Prostate gland (tissue), 2 donors: ENCODE data around the gene ATG7. TPM values are rescaled to one million over a fixed set of nuclear protein-coding genes. Genes with fewer than 3 reads are reported as not detected.

Experiments
- DNase-seq: peaks from one replicate; pipeline ENCODE4 v3.0.0-alpha.2; 2019; ENCODE audit warnings: low spot score
- H3K27ac ChIP-seq, 2 donors: fragments of 200-600 bp; sonication (generic); 2 replicates each; pipeline ENCODE4 v1.5.1; 2017 to 2019
- H3K27me3 ChIP-seq: fragments of 200-600 bp; sonication (generic); replicated peaks from 2 replicates; pipeline ENCODE4 v1.5.1; 2019; ENCODE audit not compliant: insufficient read depth
- H3K36me3 ChIP-seq, 2 donors: fragments of 200-600 bp; sonication (generic); 1 replicate in 1 of 2; 2 replicates in 1 of 2; pipeline versions ENCODE4 v1.5.1 to v1.8.1; 2017 to 2019
- H3K4me1 ChIP-seq: fragments of 200-600 bp; sonication (generic); replicated peaks from 2 replicates; pipeline ENCODE4 v1.5.1; 2019
- H3K4me3 ChIP-seq, 2 donors: fragments of 200-600 bp; sonication (generic); 2 replicates each; pipeline ENCODE4 v1.5.1; 2017 to 2019
- H3K9me3 ChIP-seq: fragments of 200-600 bp; sonication (generic); 2 replicates; pipeline ENCODE4 v1.5.1; 2017
- CTCF ChIP-seq, 4 experiments: fragments of 200-600 bp in 2 of 4; fragments of 450-650 bp in 2 of 4; sonication (generic) in 2 of 4; IDR thresholded peaks; 1 replicate in 3 of 4; 2 replicates in 1 of 4; pipeline ENCODE4 v1.5.1; 2016 to 2019; ENCODE audit warnings: antibody characterized with exemption in 4 of 4, mild to moderate bottlenecking in 2 of 4, moderate library complexity in 2 of 4
- POLR2A ChIP-seq: fragments of 450-650 bp; IDR thresholded peaks from one replicate; pipeline ENCODE4 v1.6.1; 2016; ENCODE audit warnings: antibody characterized with exemption, mild to moderate bottlenecking
- POLR2AphosphoS5 ChIP-seq: sonication (generic); formaldehyde crosslinking; IDR thresholded peaks from one replicate; pipeline ENCODE4 v1.6.1; 2017; ENCODE audit warnings: antibody characterized with exemption
- WGBS: methylation state at CpG from one replicate; pipeline ENCODE4 v1.1.5; 2018; 5-methylcytosine and 5-hydroxymethylcytosine counted together
- intact Hi-C: fragments of 100-400 bp; cut with DNase I; formaldehyde crosslinking; loops from one replicate; pipeline ENCODE4 v1.14.2; 2022
- total RNA-seq, 2 donors: library from RNA; depleted of rRNA; stranded (reverse); fragments of >200 nt; gene quantifications; one replicate each; pipeline ENCODE4 v1.1.0, GENCODE V29; 2016

Gene ATG7
- total RNA-seq, 2 donors from 2014 or later = 25.2 to 66.5 TPM

DNA sequence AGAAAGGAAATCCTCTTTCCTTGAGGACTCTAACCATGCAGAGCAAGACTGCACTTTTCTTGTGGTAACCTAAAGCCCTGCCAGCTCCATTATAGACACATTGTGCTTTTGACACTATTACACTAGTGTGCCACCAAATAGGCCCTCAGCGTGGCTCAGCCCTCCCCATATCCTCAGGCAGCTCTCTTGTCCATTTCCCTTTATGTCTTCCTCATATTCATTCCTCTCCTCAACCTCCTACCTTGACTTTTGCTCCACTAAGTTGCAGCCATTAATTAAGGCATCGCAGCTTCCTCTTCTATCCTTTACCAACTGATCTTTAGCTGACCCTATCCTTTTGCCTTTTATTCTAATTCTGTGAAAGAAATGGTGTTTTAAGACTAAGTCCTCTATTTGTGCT is 3.7 kb downstream of the ATG7 start:
- intact Hi-C loops = no loop called here
- H3K9me3 ChIP-seq = no peaks in the 10 kb centered on the region
- H3K27me3 ChIP-seq = no peaks in the 10 kb centered on the region
- DNase-seq = no peak
- no peaks in the 10 kb centered on the region for H3K36me3 ChIP-seq
- no peak overlapping the region for H3K4me3 ChIP-seq
- WGBS = 91% methylated on average over 1 of the region's 2 CpGs
- TF ChIP-seq POLR2A (no peak), CTCF (IDR thresholded peaks at IDR 0.05) (no peak), POLR2AphosphoS5 (no peak)
- peaks cover 5% of the 10 kb centered on the region for H3K4me1 ChIP-seq
- no peak overlapping the region for H3K27ac ChIP-seq

GRCh38 chr3:11276901-11277300 is 4.7 kb downstream of the ATG7 start:
- H3K27ac ChIP-seq = no peak overlapping the region
- peaks cover 5% of the 10 kb centered on the region for H3K4me1 ChIP-seq
- no peaks in the 10 kb centered on the region for H3K36me3 ChIP-seq
- no peak for TF ChIP-seq CTCF (IDR thresholded peaks at IDR 0.05)
- TF ChIP-seq POLR2AphosphoS5 = no peak
- TF ChIP-seq POLR2A = no peak
- no peaks in the 10 kb centered on the region for H3K9me3 ChIP-seq
- 97% methylated on average over 2 of the region's 2 CpGs for WGBS
- intact Hi-C loops = no loop called here
- no peak for DNase-seq
- H3K4me3 ChIP-seq = no peak overlapping the region
- no peaks in the 10 kb centered on the region for H3K27me3 ChIP-seq

DNA sequence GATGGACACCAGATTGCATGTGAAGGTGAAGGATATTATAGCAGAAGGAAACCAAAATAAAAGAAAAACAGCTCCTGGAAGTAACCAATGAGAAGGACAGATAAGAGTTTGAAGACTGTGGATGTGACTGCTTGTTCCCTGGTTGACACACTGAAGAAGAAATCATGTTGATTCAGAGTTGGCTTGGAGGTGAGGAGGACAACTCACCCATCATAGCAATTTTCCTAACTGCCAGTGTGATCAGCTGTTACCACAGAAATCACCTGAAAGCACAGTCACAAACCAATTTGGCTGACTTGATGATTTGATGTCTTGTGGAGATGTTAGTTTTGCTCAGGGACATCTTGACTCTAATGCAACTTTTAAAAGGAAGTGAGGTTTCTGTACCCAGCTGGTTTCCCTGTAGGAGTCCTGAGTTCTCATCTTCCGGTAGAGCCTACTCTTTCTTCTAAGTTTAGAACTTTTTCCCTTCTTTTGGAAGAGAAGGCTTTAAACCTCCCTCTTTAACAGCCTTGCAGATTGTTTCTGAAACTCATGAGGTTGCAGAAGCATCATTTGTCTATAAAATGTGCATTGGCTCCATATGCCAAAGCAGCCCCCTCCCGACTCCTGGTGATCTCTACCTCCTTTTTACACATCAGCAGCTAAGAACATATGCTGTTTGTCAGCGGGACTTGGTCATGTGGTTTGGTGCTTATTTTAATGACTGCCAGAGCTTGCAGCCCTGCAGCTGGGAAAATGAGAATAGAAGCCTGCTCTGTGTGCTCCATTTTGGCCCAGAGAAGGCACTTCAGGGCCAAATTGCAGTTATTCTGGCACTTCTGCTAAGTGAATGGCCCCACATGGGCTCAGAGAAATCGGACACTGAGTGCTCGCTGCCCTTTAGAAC is 10.3 kb downstream of the ATG7 start:
- intact Hi-C loops = no loop called here
- Histone ChIP-seq H3K4me3 (no peak overlapping the region), H3K4me1 (peaks cover 4% of the 10 kb centered on the region), H3K9me3 (no peaks in the 10 kb centered on the region), H3K27me3 (no peaks in the 10 kb centered on the region), H3K36me3 (no peaks in the 10 kb centered on the region), H3K27ac (no peak overlapping the region)
- no peak for TF ChIP-seq POLR2AphosphoS5
- TF ChIP-seq POLR2A = no peak
- TF ChIP-seq CTCF (IDR thresholded peaks at IDR 0.05) = no peak
- 50% methylated on average over 5 of the region's 5 CpGs for WGBS
- no peak for DNase-seq

DNA sequence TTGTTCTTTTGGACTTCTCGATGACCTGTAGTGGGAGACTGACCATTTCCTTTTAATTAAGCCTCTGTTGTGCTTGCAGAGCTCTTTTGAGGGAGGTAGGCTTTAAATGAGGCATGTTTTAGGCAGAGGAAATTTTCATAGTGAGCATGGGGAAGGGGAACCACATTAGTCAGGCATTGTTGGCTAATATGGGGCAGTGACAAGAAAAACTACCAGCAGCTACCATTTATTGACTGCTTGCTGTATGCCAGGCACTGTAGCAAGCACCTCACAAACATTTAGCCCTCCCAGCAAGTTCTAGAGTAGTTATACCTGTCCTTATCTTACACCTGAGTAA is 10.9 kb downstream of the ATG7 start:
- no peak overlapping the region for H3K4me3 ChIP-seq
- H3K36me3 ChIP-seq = no peaks in the 10 kb centered on the region
- no peak for TF ChIP-seq CTCF (IDR thresholded peaks at IDR 0.05)
- TF ChIP-seq POLR2A = no peak
- TF ChIP-seq POLR2AphosphoS5 = no peak
- H3K9me3 ChIP-seq = no peaks in the 10 kb centered on the region
- no peak overlapping the region for H3K27ac ChIP-seq
- H3K27me3 ChIP-seq = no peaks in the 10 kb centered on the region
- WGBS = 61% methylated on average over 1 of the region's 1 CpG
- DNase-seq = no peak
- H3K4me1 ChIP-seq = peaks cover 7% of the 10 kb centered on the region
- intact Hi-C loops = no loop called here

GRCh38 chr3:11284011-11284410 is 11.8 kb downstream of the ATG7 start:
- TF ChIP-seq CTCF (IDR thresholded peaks at IDR 0.05) (no peak), POLR2AphosphoS5 (no peak)
- H3K4me3 ChIP-seq = no peak overlapping the region
- H3K27ac ChIP-seq = no peak overlapping the region
- intact Hi-C loops = no loop called here
- DNase-seq = no peak
- H3K36me3 ChIP-seq = no peaks in the 10 kb centered on the region
- WGBS = 100% methylated on average over 1 of the region's 1 CpG
- H3K9me3 ChIP-seq = no peaks in the 10 kb centered on the region
- no peaks in the 10 kb centered on the region for H3K27me3 ChIP-seq
- peaks cover 9% of the 10 kb centered on the region for H3K4me1 ChIP-seq
